ENCODE results near the gene SCN1B. TPM values are rescaled to one million over a fixed set of nuclear protein-coding genes. Genes with fewer than 3 reads are reported as not detected.

Gene SCN1B
- total RNA-seq, 1 experiment from 2014 or later: 8.0 TPM

DNA sequence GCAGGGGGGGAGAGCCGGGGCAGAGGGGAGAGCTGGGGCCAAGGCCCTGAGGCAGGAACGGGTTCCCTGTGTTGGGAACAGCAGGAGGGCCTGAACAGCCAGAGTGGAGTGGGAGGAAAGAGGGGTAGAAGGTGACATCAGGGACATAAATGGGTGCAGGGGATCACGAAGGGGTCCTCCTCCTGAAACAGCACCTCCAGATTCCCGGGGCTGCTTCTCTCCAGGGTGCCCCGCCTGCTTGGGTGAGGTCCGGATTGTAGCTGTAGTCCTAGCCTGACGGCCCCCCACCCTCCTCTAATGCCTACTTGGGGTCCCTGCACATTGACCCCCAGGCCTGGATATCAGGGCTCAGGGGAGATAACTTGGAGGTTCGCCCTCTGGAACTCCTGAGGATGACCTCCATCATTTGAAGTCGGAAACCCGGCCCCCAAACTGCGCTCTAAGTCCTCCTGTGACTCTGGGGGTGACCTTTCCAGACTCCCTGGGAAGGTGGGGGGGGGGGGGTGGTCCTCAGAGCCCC lies 473 bp upstream of the SCN1B start (continued):
- TF ChIP-seq, protein P1, sequence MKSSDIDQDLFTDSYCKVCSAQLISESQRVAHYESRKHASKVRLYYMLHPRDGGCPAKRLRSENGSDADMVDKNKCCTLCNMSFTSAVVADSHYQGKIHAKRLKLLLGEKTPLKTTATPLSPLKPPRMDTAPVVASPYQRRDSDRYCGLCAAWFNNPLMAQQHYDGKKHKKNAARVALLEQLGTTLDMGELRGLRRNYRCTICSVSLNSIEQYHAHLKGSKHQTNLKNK (CRISPR knock-in tag; IDR thresholded peaks at IDR 0.05): peak; percentile 51; the same call in 1 of the 2 replicates
- TF ChIP-seq, protein P2, sequence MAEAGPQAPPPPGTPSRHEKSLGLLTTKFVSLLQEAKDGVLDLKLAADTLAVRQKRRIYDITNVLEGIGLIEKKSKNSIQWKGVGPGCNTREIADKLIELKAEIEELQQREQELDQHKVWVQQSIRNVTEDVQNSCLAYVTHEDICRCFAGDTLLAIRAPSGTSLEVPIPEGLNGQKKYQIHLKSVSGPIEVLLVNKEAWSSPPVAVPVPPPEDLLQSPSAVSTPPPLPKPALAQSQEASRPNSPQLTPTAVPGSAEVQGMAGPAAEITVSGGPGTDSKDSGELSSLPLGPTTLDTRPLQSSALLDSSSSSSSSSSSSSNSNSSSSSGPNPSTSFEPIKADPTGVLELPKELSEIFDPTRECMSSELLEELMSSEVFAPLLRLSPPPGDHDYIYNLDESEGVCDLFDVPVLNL (CRISPR knock-in tag; IDR thresholded peaks at IDR 0.05; ENCODE audit: borderline replicate concordance, low read depth): no peak

DNA sequence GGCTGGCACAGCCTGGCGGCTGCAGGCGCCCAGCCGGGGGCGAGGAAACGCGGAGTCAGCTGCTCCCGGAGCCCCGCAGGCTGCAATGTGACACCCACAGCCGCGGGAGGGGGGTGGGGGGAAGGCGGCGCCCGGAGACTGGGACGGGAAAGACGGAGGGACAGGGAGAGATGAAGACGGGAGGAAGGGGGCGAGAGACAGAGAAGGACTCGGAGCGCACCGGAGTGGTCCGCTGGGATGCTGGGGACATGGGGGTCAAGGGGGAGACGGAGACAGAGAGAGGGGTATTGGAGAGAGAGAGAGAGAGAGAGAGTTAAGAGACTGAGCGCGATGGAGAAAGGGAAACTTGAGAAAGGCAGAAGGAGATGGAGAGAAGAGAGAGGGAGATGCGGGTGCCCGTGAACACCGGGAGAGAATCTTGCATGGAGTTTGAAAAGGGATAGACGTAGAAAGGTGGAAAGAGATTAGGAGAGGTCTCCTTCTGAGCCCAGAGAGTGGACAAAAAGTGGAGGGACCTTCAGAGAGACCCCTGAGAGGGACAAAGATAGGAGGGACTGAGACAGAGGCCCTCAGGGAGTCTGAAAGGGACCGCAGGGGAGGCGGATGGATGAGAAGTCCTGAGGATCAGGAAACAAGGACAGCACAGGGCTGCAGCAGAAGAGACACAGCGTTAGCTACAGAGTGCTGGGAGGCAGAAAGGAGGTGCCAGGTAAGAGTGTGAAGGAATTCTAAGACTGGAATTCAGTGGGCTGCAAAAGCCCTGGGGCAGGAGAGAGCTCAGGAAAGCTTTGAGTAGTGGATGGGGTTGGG lies 1.0 kb downstream of the SCN1B start:
- Mint-ChIP-seq H3K36me3 (peaks cover 18% of the 10 kb centered on the region), H3K9me3 (no peaks in the 10 kb centered on the region), H3K27me3 (ENCODE audit: low read depth) (peaks cover 48% of the 10 kb centered on the region), H3K4me3 (peak overlapping the region; percentile 79), H3K27ac (no peak overlapping the region), H3K4me1 (peaks cover 8% of the 10 kb centered on the region)
- ATAC-seq (peak; percentile 12), DNase-seq (ENCODE audit: low spot score) (peak; percentile 44)
- TF ChIP-seq ZNF121 (CRISPR knock-in tag; IDR thresholded peaks at IDR 0.05): peak; percentile 88
- TF ChIP-seq, protein P3, sequence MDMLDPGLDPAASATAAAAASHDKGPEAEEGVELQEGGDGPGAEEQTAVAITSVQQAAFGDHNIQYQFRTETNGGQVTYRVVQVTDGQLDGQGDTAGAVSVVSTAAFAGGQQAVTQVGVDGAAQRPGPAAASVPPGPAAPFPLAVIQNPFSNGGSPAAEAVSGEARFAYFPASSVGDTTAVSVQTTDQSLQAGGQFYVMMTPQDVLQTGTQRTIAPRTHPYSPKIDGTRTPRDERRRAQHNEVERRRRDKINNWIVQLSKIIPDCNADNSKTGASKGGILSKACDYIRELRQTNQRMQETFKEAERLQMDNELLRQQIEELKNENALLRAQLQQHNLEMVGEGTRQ (CRISPR knock-in tag; IDR thresholded peaks at IDR 0.05): peak; percentile 18; the same call in 1 of the 2 replicates
- TF ChIP-seq EMX1 (CRISPR knock-in tag; IDR thresholded peaks at IDR 0.05): no peak
- TF ChIP-seq ESRRA (CRISPR knock-in tag; IDR thresholded peaks at IDR 0.05; ENCODE audit: borderline replicate concordance): no peak
- TF ChIP-seq JUN (CRISPR knock-in tag; IDR thresholded peaks at IDR 0.05): no peak
- TF ChIP-seq ZNF263 (CRISPR knock-in tag; IDR thresholded peaks at IDR 0.05; ENCODE audit: low read depth): no peak
- CTCF ChIA-PET: interaction anchor here (0.6 to 2.1 kb wide), 8 partner anchors 10 to 193 kb away, joined by 3 to 10 read pairs (median 4); partner anchors contain the start of gene HPN
- POLR2A ChIA-PET: interaction anchor here (0.6 kb wide), 2 partner anchors 36 to 297 kb away, joined by 3 to 4 read pairs; partner anchors contain the start of gene ZNF181

DNA sequence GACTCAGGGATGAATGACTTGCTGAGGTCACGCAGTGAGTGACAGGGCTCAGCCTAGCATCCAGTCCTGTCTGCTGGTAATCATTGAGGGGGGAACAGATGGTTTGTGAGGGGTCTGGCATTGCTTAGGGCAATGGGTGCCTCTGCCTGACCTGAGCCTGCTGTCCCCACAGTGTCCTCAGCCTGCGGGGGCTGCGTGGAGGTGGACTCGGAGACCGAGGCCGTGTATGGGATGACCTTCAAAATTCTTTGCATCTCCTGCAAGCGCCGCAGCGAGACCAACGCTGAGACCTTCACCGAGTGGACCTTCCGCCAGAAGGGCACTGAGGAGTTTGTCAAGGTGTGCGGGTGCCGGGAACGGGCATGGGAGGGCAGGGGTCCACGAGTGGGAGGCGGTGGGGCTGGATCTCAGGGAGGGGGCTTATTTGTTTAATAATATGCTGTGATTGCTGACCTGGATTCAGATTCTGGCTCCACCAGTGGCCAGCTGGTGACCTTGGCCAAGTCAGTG lies 2.1 kb downstream of the SCN1B start:
- Mint-ChIP-seq H3K36me3 (peaks cover 7% of the 10 kb centered on the region; the same call in 1 of the 2 replicates), H3K4me1 (peaks cover 8% of the 10 kb centered on the region), H3K4me3 (no peak overlapping the region), H3K9me3 (no peaks in the 10 kb centered on the region), H3K27ac (no peak overlapping the region), H3K27me3 (ENCODE audit: low read depth) (peaks cover 48% of the 10 kb centered on the region)
- CTCF ChIA-PET: interaction anchor here (2.1 to 2.7 kb wide), 2 partner anchors 12 to 23 kb away, joined by 7 to 14 read pairs; no protein-coding TSS in a partner anchor
- POLR2A ChIA-PET: interaction anchor here (0.7 kb wide), 1 partner anchor 12 kb away, joined by 6 read pairs; no protein-coding TSS in a partner anchor
- no peak for DNase-seq (ENCODE audit: low spot score)
- ATAC-seq: no peak
- TF ChIP-seq, protein P4, sequence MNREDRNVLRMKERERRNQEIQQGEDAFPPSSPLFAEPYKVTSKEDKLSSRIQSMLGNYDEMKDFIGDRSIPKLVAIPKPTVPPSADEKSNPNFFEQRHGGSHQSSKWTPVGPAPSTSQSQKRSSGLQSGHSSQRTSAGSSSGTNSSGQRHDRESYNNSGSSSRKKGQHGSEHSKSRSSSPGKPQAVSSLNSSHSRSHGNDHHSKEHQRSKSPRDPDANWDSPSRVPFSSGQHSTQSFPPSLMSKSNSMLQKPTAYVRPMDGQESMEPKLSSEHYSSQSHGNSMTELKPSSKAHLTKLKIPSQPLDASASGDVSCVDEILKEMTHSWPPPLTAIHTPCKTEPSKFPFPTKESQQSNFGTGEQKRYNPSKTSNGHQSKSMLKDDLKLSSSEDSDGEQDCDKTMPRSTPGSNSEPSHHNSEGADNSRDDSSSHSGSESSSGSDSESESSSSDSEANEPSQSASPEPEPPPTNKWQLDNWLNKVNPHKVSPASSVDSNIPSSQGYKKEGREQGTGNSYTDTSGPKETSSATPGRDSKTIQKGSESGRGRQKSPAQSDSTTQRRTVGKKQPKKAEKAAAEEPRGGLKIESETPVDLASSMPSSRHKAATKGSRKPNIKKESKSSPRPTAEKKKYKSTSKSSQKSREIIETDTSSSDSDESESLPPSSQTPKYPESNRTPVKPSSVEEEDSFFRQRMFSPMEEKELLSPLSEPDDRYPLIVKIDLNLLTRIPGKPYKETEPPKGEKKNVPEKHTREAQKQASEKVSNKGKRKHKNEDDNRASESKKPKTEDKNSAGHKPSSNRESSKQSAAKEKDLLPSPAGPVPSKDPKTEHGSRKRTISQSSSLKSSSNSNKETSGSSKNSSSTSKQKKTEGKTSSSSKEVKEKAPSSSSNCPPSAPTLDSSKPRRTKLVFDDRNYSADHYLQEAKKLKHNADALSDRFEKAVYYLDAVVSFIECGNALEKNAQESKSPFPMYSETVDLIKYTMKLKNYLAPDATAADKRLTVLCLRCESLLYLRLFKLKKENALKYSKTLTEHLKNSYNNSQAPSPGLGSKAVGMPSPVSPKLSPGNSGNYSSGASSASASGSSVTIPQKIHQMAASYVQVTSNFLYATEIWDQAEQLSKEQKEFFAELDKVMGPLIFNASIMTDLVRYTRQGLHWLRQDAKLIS (CRISPR knock-in tag; IDR thresholded peaks at IDR 0.05; ENCODE audit: borderline replicate concordance): no peak
